ENCODE data around the gene C1QTNF5.

GRCh38 chr11:119341222-119342022, 739 bp upstream of the C1QTNF5 start:
- TF ChIP-seq POLR2AphosphoS5 (IDR thresholded peaks at IDR 0.05; ENCODE audit: low read depth, low read length) (no peak), CTCF (IDR thresholded peaks at IDR 0.05) (no peak), REST (IDR thresholded peaks at IDR 0.05; ENCODE audit: insufficient read depth in 1 of 2, low read depth in 2 of 2, low read length in 1 of 2) (no peak), SIN3A (IDR thresholded peaks at IDR 0.05; ENCODE audit: borderline replicate concordance, insufficient read depth, low read depth, low read length) (no peak)
